H1 (cell line): Measurements from ENCODE around the gene PLXNA3. TPM values are rescaled to one million over a fixed set of nuclear protein-coding genes. Genes with fewer than 3 reads are reported as not detected.

Experiments used
- CHD7 ChIP-seq: fragments of 300-600 bp; sonication (generic); IDR thresholded peaks from 2 replicates; pipeline ENCODE4 v1.7.1; 2012; ENCODE audit warnings: low read length, moderate library complexity, mild to moderate bottlenecking, inconsistent platforms; ENCODE audit not compliant: insufficient replicate concordance
- PHF8 ChIP-seq: fragments of 200-600 bp; sonication (generic); conservative IDR thresholded peaks from 2 replicates; pipeline ENCODE4 v1.7.1; 2012; ENCODE audit warnings: low read depth, mild to moderate bottlenecking, inconsistent platforms, low read length, moderate library complexity
- POLR2A ChIP-seq, 2 experiments: IDR thresholded peaks; 1 replicate in 1 of 2; 2 replicates in 1 of 2; pipeline ENCODE4 v1.6.1; 2011; ENCODE audit warnings: low read depth in 2 of 2, low read length in 2 of 2, mild to moderate bottlenecking in 2 of 2; ENCODE audit errors: control extremely low read depth in 1 of 2
- POU5F1 ChIP-seq: IDR thresholded peaks from 2 replicates; pipeline ENCODE4 v1.6.1; 2011; ENCODE audit warnings: low read depth, mild to moderate bottlenecking, low read length, moderate library complexity
- RNF2 ChIP-seq: fragments of 200-900, 300-1000 bp; sonication (generic); IDR thresholded peaks from 2 replicates; pipeline ENCODE4 v1.7.1; 2016; ENCODE audit warnings: borderline replicate concordance, low read depth, mild to moderate bottlenecking, antibody characterized with exemption, low read length; ENCODE audit not compliant: poor library complexity, severe bottlenecking; ENCODE audit errors: missing control alignments
- RXRA ChIP-seq: IDR thresholded peaks from 2 replicates; pipeline ENCODE4 v1.6.1; 2011; ENCODE audit warnings: low read depth, mild to moderate bottlenecking, low read length, moderate library complexity; ENCODE audit not compliant: insufficient read depth
- TAF1 ChIP-seq: IDR thresholded peaks from 2 replicates; pipeline ENCODE4 v1.6.1; 2011; ENCODE audit warnings: mild to moderate bottlenecking, low read depth, low read length
- USF2 ChIP-seq: IDR thresholded peaks from 2 replicates; pipeline ENCODE4 v1.6.1; 2011; ENCODE audit warnings: low read length, improper control_type of control experiment
- ZNF274 ChIP-seq: IDR thresholded peaks from 2 replicates; pipeline ENCODE4 v1.7.0; 2012; ENCODE audit warnings: low read length, borderline replicate concordance; ENCODE audit errors: extremely low read depth
- polyA plus RNA-seq, 7 experiments: library from polyadenylated mRNA; depleted of rRNA in 3 of 7; stranded (reverse) in 5 of 7; unstranded in 2 of 7; fragments of >200 nt in 5 of 7; fragments of 200-250 nt in 2 of 7; gene quantifications; 1 replicate in 5 of 7; 2 replicates in 1 of 7; 4 replicates in 1 of 7; pipeline versions ENCODE4 v1.2.1 to v1.2.3, GENCODE V29; 2011 to 2013; ENCODE audit warnings: missing spikeins in 2 of 7, mixed read lengths in 2 of 7
- total RNA-seq: library from RNA; stranded (reverse); fragmentation: NEBNext Ultra II Directional; extraction: Animal tissue kit (Norgen Biotek cat#: 25700); gene quantifications from 2 replicates; pipeline ENCODE4 v1.2.1, GENCODE V29; 2021

PLXNA3 gene
- total and polyA plus RNA-seq, 2 of the 8 experiments (the other 6 are each of a cell fraction or from before 2014, with no cell fraction given): 10.7 to 18.2 TPM

GRCh38 chrX:154495472-154495922 lies 37.4 kb downstream of the PLXNA3 start (continued):
- no peak for TF ChIP-seq CHD7
- no peak for TF ChIP-seq RXRA
- TF ChIP-seq USF2: no peak
- TF ChIP-seq POLR2A (IDR thresholded peaks at IDR 0.05; ENCODE audit: control extremely low read depth in 1 of 2, low read depth in 2 of 2, low read length in 2 of 2): no peak
- no peak for TF ChIP-seq TAF1
- TF ChIP-seq POU5F1: no peak
- no peak for TF ChIP-seq ZNF274
- no peak for TF ChIP-seq PHF8
- TF ChIP-seq RNF2: no peak
